ENCODE measurements around the gene SLC35D1.

SLC35D1 gene

GRCh38 chr1:67041841-67042503, 12.0 kb downstream of the SLC35D1 start:
- Histone ChIP-seq H3K4me3 (ENCODE audit: low read depth, low read length) (no peak overlapping the region), H3K36me3 (ENCODE audit: control insufficient read depth, insufficient read depth, low read length) (no peaks in the 10 kb centered on the region), H3K9ac (ENCODE audit: low read depth, low read length) (no peak overlapping the region), H3K4me1 (ENCODE audit: control insufficient read depth, insufficient read depth, low read length) (peaks cover 3% of the 10 kb centered on the region), H3K27me3 (ENCODE audit: control insufficient read depth, insufficient read depth, low read length) (no peaks in the 10 kb centered on the region), H3K9me3 (ENCODE audit: control insufficient read depth, insufficient read depth, low read length) (no peaks in the 10 kb centered on the region)

- no peak overlapping the region for H3K4me3 ChIP-seq (ENCODE audit: low read depth, low read length)
- H3K9me3 ChIP-seq (ENCODE audit: control insufficient read depth, insufficient read depth, low read length), result no peaks in the 10 kb centered on the region
- H3K27me3 ChIP-seq (ENCODE audit: control insufficient read depth, insufficient read depth, low read length), result no peaks in the 10 kb centered on the region
- peaks cover 3% of the 10 kb centered on the region for H3K4me1 ChIP-seq (ENCODE audit: control insufficient read depth, insufficient read depth, low read length)
- no peak overlapping the region for H3K9ac ChIP-seq (ENCODE audit: low read depth, low read length)
- H3K36me3 ChIP-seq (ENCODE audit: control insufficient read depth, insufficient read depth, low read length), result no peaks in the 10 kb centered on the region
These were observed 13.5 kb downstream of the SLC35D1 start for GRCh38 chr1:67040405-67040804.

- Histone ChIP-seq H3K27me3 (ENCODE audit: control insufficient read depth, insufficient read depth, low read length) (no peaks in the 10 kb centered on the region), H3K9ac (ENCODE audit: low read depth, low read length) (no peak overlapping the region), H3K4me3 (ENCODE audit: low read depth, low read length) (no peak overlapping the region), H3K9me3 (ENCODE audit: control insufficient read depth, insufficient read depth, low read length) (no peaks in the 10 kb centered on the region), H3K4me1 (ENCODE audit: control insufficient read depth, insufficient read depth, low read length) (no peaks in the 10 kb centered on the region), H3K36me3 (ENCODE audit: control insufficient read depth, insufficient read depth, low read length) (no peaks in the 10 kb centered on the region)
These were observed 22.1 kb downstream of the SLC35D1 start for GRCh38 chr1:67031859-67032247.

GRCh38 chr1:67031121-67031858, 22.7 kb downstream of the SLC35D1 start:
- Histone ChIP-seq H3K4me1 (ENCODE audit: control insufficient read depth, insufficient read depth, low read length) (no peaks in the 10 kb centered on the region), H3K4me3 (ENCODE audit: low read depth, low read length) (no peak overlapping the region), H3K9me3 (ENCODE audit: control insufficient read depth, insufficient read depth, low read length) (no peaks in the 10 kb centered on the region), H3K27me3 (ENCODE audit: control insufficient read depth, insufficient read depth, low read length) (no peaks in the 10 kb centered on the region), H3K36me3 (ENCODE audit: control insufficient read depth, insufficient read depth, low read length) (no peaks in the 10 kb centered on the region), H3K9ac (ENCODE audit: low read depth, low read length) (no peak overlapping the region)

GRCh38 chr1:67029472-67029871, 24.5 kb downstream of the SLC35D1 start:
- H3K4me3 ChIP-seq (ENCODE audit: low read depth, low read length), result no peak overlapping the region
- H3K9ac ChIP-seq (ENCODE audit: low read depth, low read length), result no peak overlapping the region
- H3K36me3 ChIP-seq (ENCODE audit: control insufficient read depth, insufficient read depth, low read length), result no peaks in the 10 kb centered on the region
- no peaks in the 10 kb centered on the region for H3K27me3 ChIP-seq (ENCODE audit: control insufficient read depth, insufficient read depth, low read length)
- no peaks in the 10 kb centered on the region for H3K4me1 ChIP-seq (ENCODE audit: control insufficient read depth, insufficient read depth, low read length)
- no peaks in the 10 kb centered on the region for H3K9me3 ChIP-seq (ENCODE audit: control insufficient read depth, insufficient read depth, low read length)

GRCh38 chr1:67020765-67021164, 33.2 kb downstream of the SLC35D1 start:
- Histone ChIP-seq H3K27me3 (ENCODE audit: control insufficient read depth, insufficient read depth, low read length) (peaks cover 9% of the 10 kb centered on the region), H3K9me3 (ENCODE audit: control insufficient read depth, insufficient read depth, low read length) (no peaks in the 10 kb centered on the region), H3K36me3 (ENCODE audit: control insufficient read depth, insufficient read depth, low read length) (no peaks in the 10 kb centered on the region), H3K4me1 (ENCODE audit: control insufficient read depth, insufficient read depth, low read length) (peaks cover 19% of the 10 kb centered on the region), H3K4me3 (ENCODE audit: low read depth, low read length) (no peak overlapping the region), H3K9ac (ENCODE audit: low read depth, low read length) (no peak overlapping the region)

GRCh38 chr1:67020304-67020703, 33.6 kb downstream of the SLC35D1 start:
- H3K9ac ChIP-seq (ENCODE audit: low read depth, low read length), result no peak overlapping the region
- no peaks in the 10 kb centered on the region for H3K36me3 ChIP-seq (ENCODE audit: control insufficient read depth, insufficient read depth, low read length)

GRCh38 chr1:67019600-67020136, 34.3 kb downstream of the SLC35D1 start:
- Histone ChIP-seq H3K36me3 (ENCODE audit: control insufficient read depth, insufficient read depth, low read length) (no peaks in the 10 kb centered on the region), H3K4me1 (ENCODE audit: control insufficient read depth, insufficient read depth, low read length) (peaks cover 19% of the 10 kb centered on the region), H3K9me3 (ENCODE audit: control insufficient read depth, insufficient read depth, low read length) (no peaks in the 10 kb centered on the region), H3K27me3 (ENCODE audit: control insufficient read depth, insufficient read depth, low read length) (peaks cover 9% of the 10 kb centered on the region), H3K4me3 (ENCODE audit: low read depth, low read length) (no peak overlapping the region), H3K9ac (ENCODE audit: low read depth, low read length) (no peak overlapping the region)

More at GRCh38 chr1:67020304-67020703, 33.6 kb downstream of the SLC35D1 start:
- Histone ChIP-seq H3K4me3 (ENCODE audit: low read depth, low read length) (no peak overlapping the region), H3K27me3 (ENCODE audit: control insufficient read depth, insufficient read depth, low read length) (peaks cover 9% of the 10 kb centered on the region), H3K4me1 (ENCODE audit: control insufficient read depth, insufficient read depth, low read length) (peaks cover 19% of the 10 kb centered on the region), H3K9me3 (ENCODE audit: control insufficient read depth, insufficient read depth, low read length) (no peaks in the 10 kb centered on the region)

- Histone ChIP-seq H3K27me3 (ENCODE audit: control insufficient read depth, insufficient read depth, low read length) (peaks cover 9% of the 10 kb centered on the region), H3K9me3 (ENCODE audit: control insufficient read depth, insufficient read depth, low read length) (no peaks in the 10 kb centered on the region), H3K9ac (ENCODE audit: low read depth, low read length) (no peak overlapping the region), H3K4me1 (ENCODE audit: control insufficient read depth, insufficient read depth, low read length) (peaks cover 19% of the 10 kb centered on the region), H3K4me3 (ENCODE audit: low read depth, low read length) (no peak overlapping the region), H3K36me3 (ENCODE audit: control insufficient read depth, insufficient read depth, low read length) (no peaks in the 10 kb centered on the region)
These were observed 34.8 kb downstream of the SLC35D1 start for GRCh38 chr1:67019121-67019520.

- H3K4me1 ChIP-seq (ENCODE audit: control insufficient read depth, insufficient read depth, low read length), result peaks cover 19% of the 10 kb centered on the region
- H3K36me3 ChIP-seq (ENCODE audit: control insufficient read depth, insufficient read depth, low read length), result no peaks in the 10 kb centered on the region
- H3K4me3 ChIP-seq (ENCODE audit: low read depth, low read length), result no peak overlapping the region
- peaks cover 9% of the 10 kb centered on the region for H3K27me3 ChIP-seq (ENCODE audit: control insufficient read depth, insufficient read depth, low read length)
- no peak overlapping the region for H3K9ac ChIP-seq (ENCODE audit: low read depth, low read length)
- no peaks in the 10 kb centered on the region for H3K9me3 ChIP-seq (ENCODE audit: control insufficient read depth, insufficient read depth, low read length)
These were observed 35.4 kb downstream of the SLC35D1 start for GRCh38 chr1:67018574-67018973.

- no peak overlapping the region for H3K4me3 ChIP-seq (ENCODE audit: low read depth, low read length)
- H3K27me3 ChIP-seq (ENCODE audit: control insufficient read depth, insufficient read depth, low read length), result no peaks in the 10 kb centered on the region
- H3K4me1 ChIP-seq (ENCODE audit: control insufficient read depth, insufficient read depth, low read length), result peaks cover 7% of the 10 kb centered on the region
- no peak overlapping the region for H3K9ac ChIP-seq (ENCODE audit: low read depth, low read length)
- H3K9me3 ChIP-seq (ENCODE audit: control insufficient read depth, insufficient read depth, low read length), result no peaks in the 10 kb centered on the region
- H3K36me3 ChIP-seq (ENCODE audit: control insufficient read depth, insufficient read depth, low read length), result no peaks in the 10 kb centered on the region
These were observed 40.4 kb downstream of the SLC35D1 start for GRCh38 chr1:67013573-67013972.

- H3K36me3 ChIP-seq (ENCODE audit: control insufficient read depth, insufficient read depth, low read length), result no peaks in the 10 kb centered on the region
- H3K4me1 ChIP-seq (ENCODE audit: control insufficient read depth, insufficient read depth, low read length), result no peaks in the 10 kb centered on the region
- no peak overlapping the region for H3K4me3 ChIP-seq (ENCODE audit: low read depth, low read length)
- H3K9me3 ChIP-seq (ENCODE audit: control insufficient read depth, insufficient read depth, low read length), result no peaks in the 10 kb centered on the region
- no peak overlapping the region for H3K9ac ChIP-seq (ENCODE audit: low read depth, low read length)
- H3K27me3 ChIP-seq (ENCODE audit: control insufficient read depth, insufficient read depth, low read length), result no peaks in the 10 kb centered on the region
These were observed 44.2 kb downstream of the SLC35D1 start for GRCh38 chr1:67009792-67010191.
